Activated naive CD4-positive, alpha-beta T cell treated with anti-CD3 and anti-CD28 coated beads for 36 hours (primary cell): ENCODE measurements around the gene ZRANB3. TPM values are rescaled to one million over a fixed set of nuclear protein-coding genes. Genes with fewer than 3 reads are reported as not detected.

Experiments
- CTCF ChIA-PET: fragments of 350-600 bp; sonication (Branson Sonifier 250); formaldehyde crosslinking; loops from one replicate; lab custom pipeline; 2021; ENCODE audit warnings: antibody characterized with exemption; lab: Charles Lee
- DNase-seq: peaks from one replicate; pipeline ENCODE4 v3.0.0-alpha.2; 2020
- H3K27ac Mint-ChIP-seq: one replicate; pipeline ENCODE4 v1.8.0; 2021; ENCODE audit warnings: mild to moderate bottlenecking, mixed read lengths
- H3K27me3 Mint-ChIP-seq: one replicate; pipeline ENCODE4 v1.8.0; 2021; ENCODE audit warnings: low read depth, mixed read lengths
- H3K36me3 Mint-ChIP-seq: one replicate; pipeline ENCODE4 v1.8.0; 2021; ENCODE audit warnings: low read depth, mixed read lengths
- H3K4me1 Mint-ChIP-seq: one replicate; pipeline ENCODE4 v1.8.0; 2021; ENCODE audit warnings: low read depth, mixed read lengths
- H3K4me3 Mint-ChIP-seq: one replicate; pipeline ENCODE4 v1.8.0; 2021; ENCODE audit warnings: mild to moderate bottlenecking, moderate library complexity, mixed read lengths
- H3K9me3 Mint-ChIP-seq: one replicate; pipeline ENCODE4 v1.8.0; 2021; ENCODE audit warnings: mixed read lengths
- intact Hi-C: fragments of 100-400 bp; cut with micrococcal nuclease; formaldehyde crosslinking; loops from one replicate; pipeline ENCODE4 v1.15.1; 2023
- total RNA-seq, 2 experiments: library from RNA; stranded (reverse); gene quantifications; one replicate each; pipeline ENCODE4 v1.2.3, GENCODE V29; 2021

Gene ZRANB3
- total RNA-seq, 2 experiments from 2014 or later = 18.5 to 18.9 TPM

GRCh38 chr2:135163901-135164300 lies 367.1 kb downstream of the ZRANB3 start:
- H3K9me3 Mint-ChIP-seq = no peaks in the 10 kb centered on the region

GRCh38 chr2:135163306-135163705 lies 367.7 kb downstream of the ZRANB3 start:
- H3K9me3 Mint-ChIP-seq = no peaks in the 10 kb centered on the region
- CTCF ChIA-PET = no interaction called here
- H3K27ac Mint-ChIP-seq = no peak overlapping the region
- peaks cover 11% of the 10 kb centered on the region for H3K4me1 Mint-ChIP-seq
- peaks cover 23% of the 10 kb centered on the region for H3K36me3 Mint-ChIP-seq
- H3K4me3 Mint-ChIP-seq = no peak overlapping the region
- intact Hi-C loops = no loop called here
- H3K27me3 Mint-ChIP-seq = no peaks in the 10 kb centered on the region
- no peak for DNase-seq

More at GRCh38 chr2:135163901-135164300, 367.1 kb downstream of the ZRANB3 start:
- H3K27ac Mint-ChIP-seq = no peak overlapping the region
- CTCF ChIA-PET = interaction anchor here (1.3 kb wide), 1 partner anchor 1220 kb away, joined by 3 read pairs; no protein-coding TSS in a partner anchor
- H3K27me3 Mint-ChIP-seq = no peaks in the 10 kb centered on the region
- no peak overlapping the region for H3K4me3 Mint-ChIP-seq
- H3K36me3 Mint-ChIP-seq = peaks cover 24% of the 10 kb centered on the region
- DNase-seq = no peak
- intact Hi-C loops = no loop called here
- peaks cover 11% of the 10 kb centered on the region for H3K4me1 Mint-ChIP-seq

GRCh38 chr2:135162786-135163185 lies 368.2 kb downstream of the ZRANB3 start:
- H3K4me3 Mint-ChIP-seq = no peak overlapping the region
- peaks cover 24% of the 10 kb centered on the region for H3K36me3 Mint-ChIP-seq
- no peak overlapping the region for H3K27ac Mint-ChIP-seq
- H3K27me3 Mint-ChIP-seq = no peaks in the 10 kb centered on the region
- intact Hi-C loops = no loop called here
- CTCF ChIA-PET = no interaction called here
- no peak for DNase-seq
- H3K9me3 Mint-ChIP-seq = no peaks in the 10 kb centered on the region
- H3K4me1 Mint-ChIP-seq = peaks cover 11% of the 10 kb centered on the region

GRCh38 chr2:135162377-135162776 lies 368.6 kb downstream of the ZRANB3 start:
- intact Hi-C loops = no loop called here
- Mint-ChIP-seq H3K27me3 (no peaks in the 10 kb centered on the region), H3K4me3 (no peak overlapping the region), H3K9me3 (no peaks in the 10 kb centered on the region), H3K27ac (no peak overlapping the region), H3K4me1 (peaks cover 11% of the 10 kb centered on the region), H3K36me3 (peaks cover 22% of the 10 kb centered on the region)
- CTCF ChIA-PET = no interaction called here
- no peak for DNase-seq

GRCh38 chr2:135159191-135159590 lies 371.8 kb downstream of the ZRANB3 start:
- intact Hi-C loops = no loop called here
- H3K27me3 Mint-ChIP-seq = no peaks in the 10 kb centered on the region
- CTCF ChIA-PET = no interaction called here
- peaks cover 30% of the 10 kb centered on the region for H3K4me1 Mint-ChIP-seq
- no peak overlapping the region for H3K27ac Mint-ChIP-seq
- DNase-seq = no peak
- peaks cover 40% of the 10 kb centered on the region for H3K36me3 Mint-ChIP-seq
- no peaks in the 10 kb centered on the region for H3K9me3 Mint-ChIP-seq
- H3K4me3 Mint-ChIP-seq = no peak overlapping the region

- DNase-seq = no peak
- Mint-ChIP-seq H3K36me3 (peaks cover 46% of the 10 kb centered on the region), H3K4me3 (no peak overlapping the region), H3K4me1 (peaks cover 35% of the 10 kb centered on the region), H3K27me3 (no peaks in the 10 kb centered on the region), H3K27ac (peak overlapping the region; percentile 57), H3K9me3 (no peaks in the 10 kb centered on the region)
- CTCF ChIA-PET = interaction anchor here (0.7 kb wide), 1 partner anchor 87 kb away, joined by 3 read pairs; no protein-coding TSS in a partner anchor
- intact Hi-C loops = no loop called here
Measured at GRCh38 chr2:135157856-135158255, 373.2 kb downstream of the ZRANB3 start.

- no peak for DNase-seq
- intact Hi-C loops = loop anchor here (2.0 kb wide), 1 partner anchor 102 kb away; the partner anchor contains the start of gene RAB3GAP1
- CTCF ChIA-PET = interaction anchor here (1.0 kb wide), 1 partner anchor 88 kb away, joined by 3 read pairs; no protein-coding TSS in a partner anchor
- Mint-ChIP-seq H3K27ac (peak overlapping the region; percentile 68), H3K27me3 (no peaks in the 10 kb centered on the region), H3K4me1 (peaks cover 30% of the 10 kb centered on the region), H3K4me3 (no peak overlapping the region), H3K9me3 (no peaks in the 10 kb centered on the region), H3K36me3 (peaks cover 52% of the 10 kb centered on the region)
Measured at GRCh38 chr2:135154962-135155361, 376.1 kb downstream of the ZRANB3 start.

- H3K36me3 Mint-ChIP-seq = peaks cover 37% of the 10 kb centered on the region
- H3K9me3 Mint-ChIP-seq = no peaks in the 10 kb centered on the region
- intact Hi-C loops = no loop called here
Measured at GRCh38 chr2:135152361-135152760, 378.7 kb downstream of the ZRANB3 start.

GRCh38 chr2:135151615-135152014 lies 379.4 kb downstream of the ZRANB3 start:
- H3K4me3 Mint-ChIP-seq = no peak overlapping the region
- no peaks in the 10 kb centered on the region for H3K27me3 Mint-ChIP-seq
- DNase-seq = no peak
- H3K9me3 Mint-ChIP-seq = no peaks in the 10 kb centered on the region
- CTCF ChIA-PET = interaction anchor here (1.0 kb wide), 1 partner anchor 15 kb away, joined by 3 read pairs; no protein-coding TSS in a partner anchor
- peaks cover 35% of the 10 kb centered on the region for H3K36me3 Mint-ChIP-seq
- intact Hi-C loops = no loop called here
- H3K4me1 Mint-ChIP-seq = peaks cover 28% of the 10 kb centered on the region
- H3K27ac Mint-ChIP-seq = no peak overlapping the region

More at GRCh38 chr2:135152361-135152760, 378.7 kb downstream of the ZRANB3 start:
- CTCF ChIA-PET = no interaction called here
- Mint-ChIP-seq H3K4me1 (peaks cover 30% of the 10 kb centered on the region), H3K4me3 (no peak overlapping the region), H3K27ac (no peak overlapping the region), H3K27me3 (no peaks in the 10 kb centered on the region)
- DNase-seq = no peak

GRCh38 chr2:135150725-135151124 lies 380.3 kb downstream of the ZRANB3 start:
- no peak overlapping the region for H3K27ac Mint-ChIP-seq
- peaks cover 31% of the 10 kb centered on the region for H3K36me3 Mint-ChIP-seq
- H3K4me3 Mint-ChIP-seq = no peak overlapping the region
- no peak for DNase-seq
- intact Hi-C loops = no loop called here
- no peaks in the 10 kb centered on the region for H3K27me3 Mint-ChIP-seq
- H3K9me3 Mint-ChIP-seq = no peaks in the 10 kb centered on the region
- CTCF ChIA-PET = interaction anchor here (1.0 kb wide), 1 partner anchor 14 kb away, joined by 3 read pairs; no protein-coding TSS in a partner anchor
- H3K4me1 Mint-ChIP-seq = peaks cover 26% of the 10 kb centered on the region

- Mint-ChIP-seq H3K27me3 (no peaks in the 10 kb centered on the region), H3K4me1 (peaks cover 15% of the 10 kb centered on the region), H3K4me3 (no peak overlapping the region), H3K36me3 (peaks cover 22% of the 10 kb centered on the region), H3K27ac (no peak overlapping the region), H3K9me3 (no peaks in the 10 kb centered on the region)
- CTCF ChIA-PET = no interaction called here
- intact Hi-C loops = no loop called here
- DNase-seq = no peak
Measured at GRCh38 chr2:135149251-135149650, 381.8 kb downstream of the ZRANB3 start.

- Mint-ChIP-seq H3K4me1 (peaks cover 5% of the 10 kb centered on the region), H3K36me3 (peaks cover 46% of the 10 kb centered on the region), H3K27me3 (no peaks in the 10 kb centered on the region), H3K9me3 (peaks cover 9% of the 10 kb centered on the region), H3K27ac (no peak overlapping the region), H3K4me3 (no peak overlapping the region)
- CTCF ChIA-PET = no interaction called here
- intact Hi-C loops = no loop called here
- DNase-seq = no peak
Measured at GRCh38 chr2:135144343-135144742, 386.7 kb downstream of the ZRANB3 start.

- Mint-ChIP-seq H3K4me1 (peaks cover 5% of the 10 kb centered on the region), H3K36me3 (peaks cover 61% of the 10 kb centered on the region), H3K27ac (no peak overlapping the region), H3K27me3 (no peaks in the 10 kb centered on the region), H3K4me3 (no peak overlapping the region), H3K9me3 (peaks cover 9% of the 10 kb centered on the region)
- intact Hi-C loops = no loop called here
- CTCF ChIA-PET = no interaction called here
- no peak for DNase-seq
Measured at GRCh38 chr2:135142323-135142722, 388.7 kb downstream of the ZRANB3 start.
